ENCODE data around the gene SLC32A1. TPM values are rescaled to one million over a fixed set of nuclear protein-coding genes. Genes with fewer than 3 reads are reported as not detected.

Gene SLC32A1
- total RNA-seq, 1 donor from 2014 or later = not detected

DNA sequence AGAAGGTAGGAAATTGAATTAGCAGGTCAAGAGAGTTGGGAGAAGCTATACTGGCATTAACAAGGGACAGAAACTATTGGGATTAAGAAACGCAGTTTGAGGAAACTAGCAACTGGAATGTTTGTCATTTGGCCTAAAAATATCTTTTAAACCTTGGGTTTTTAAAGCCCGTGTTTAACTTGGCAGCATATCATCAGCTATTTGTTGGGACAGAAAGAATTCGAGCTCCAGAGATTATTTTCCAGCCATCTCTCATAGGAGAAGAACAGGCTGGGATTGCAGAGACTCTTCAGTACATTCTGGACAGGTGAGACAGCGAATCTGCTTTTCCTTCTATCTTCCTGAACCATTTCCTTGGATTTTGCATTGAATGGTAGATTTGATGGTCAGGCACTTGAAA lies 41.8 kb downstream of the SLC32A1 start:
- Mint-ChIP-seq H3K27me3 (ENCODE audit: low read depth) (no peaks in the 10 kb centered on the region), H3K36me3 (peaks cover 33% of the 10 kb centered on the region), H3K9me3 (no peaks in the 10 kb centered on the region), H3K4me3 (no peak overlapping the region), H3K4me1 (no peaks in the 10 kb centered on the region), H3K27ac (no peak overlapping the region)
- TF ChIP-seq, protein P1, sequence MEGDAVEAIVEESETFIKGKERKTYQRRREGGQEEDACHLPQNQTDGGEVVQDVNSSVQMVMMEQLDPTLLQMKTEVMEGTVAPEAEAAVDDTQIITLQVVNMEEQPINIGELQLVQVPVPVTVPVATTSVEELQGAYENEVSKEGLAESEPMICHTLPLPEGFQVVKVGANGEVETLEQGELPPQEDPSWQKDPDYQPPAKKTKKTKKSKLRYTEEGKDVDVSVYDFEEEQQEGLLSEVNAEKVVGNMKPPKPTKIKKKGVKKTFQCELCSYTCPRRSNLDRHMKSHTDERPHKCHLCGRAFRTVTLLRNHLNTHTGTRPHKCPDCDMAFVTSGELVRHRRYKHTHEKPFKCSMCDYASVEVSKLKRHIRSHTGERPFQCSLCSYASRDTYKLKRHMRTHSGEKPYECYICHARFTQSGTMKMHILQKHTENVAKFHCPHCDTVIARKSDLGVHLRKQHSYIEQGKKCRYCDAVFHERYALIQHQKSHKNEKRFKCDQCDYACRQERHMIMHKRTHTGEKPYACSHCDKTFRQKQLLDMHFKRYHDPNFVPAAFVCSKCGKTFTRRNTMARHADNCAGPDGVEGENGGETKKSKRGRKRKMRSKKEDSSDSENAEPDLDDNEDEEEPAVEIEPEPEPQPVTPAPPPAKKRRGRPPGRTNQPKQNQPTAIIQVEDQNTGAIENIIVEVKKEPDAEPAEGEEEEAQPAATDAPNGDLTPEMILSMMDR (IDR thresholded peaks at IDR 0.05; ENCODE audit: unreplicated experiment) = no peak
- DNase-seq (ENCODE audit: low spot score in 2 of 2, unreplicated experiment in 2 of 2) = no peak

DNA sequence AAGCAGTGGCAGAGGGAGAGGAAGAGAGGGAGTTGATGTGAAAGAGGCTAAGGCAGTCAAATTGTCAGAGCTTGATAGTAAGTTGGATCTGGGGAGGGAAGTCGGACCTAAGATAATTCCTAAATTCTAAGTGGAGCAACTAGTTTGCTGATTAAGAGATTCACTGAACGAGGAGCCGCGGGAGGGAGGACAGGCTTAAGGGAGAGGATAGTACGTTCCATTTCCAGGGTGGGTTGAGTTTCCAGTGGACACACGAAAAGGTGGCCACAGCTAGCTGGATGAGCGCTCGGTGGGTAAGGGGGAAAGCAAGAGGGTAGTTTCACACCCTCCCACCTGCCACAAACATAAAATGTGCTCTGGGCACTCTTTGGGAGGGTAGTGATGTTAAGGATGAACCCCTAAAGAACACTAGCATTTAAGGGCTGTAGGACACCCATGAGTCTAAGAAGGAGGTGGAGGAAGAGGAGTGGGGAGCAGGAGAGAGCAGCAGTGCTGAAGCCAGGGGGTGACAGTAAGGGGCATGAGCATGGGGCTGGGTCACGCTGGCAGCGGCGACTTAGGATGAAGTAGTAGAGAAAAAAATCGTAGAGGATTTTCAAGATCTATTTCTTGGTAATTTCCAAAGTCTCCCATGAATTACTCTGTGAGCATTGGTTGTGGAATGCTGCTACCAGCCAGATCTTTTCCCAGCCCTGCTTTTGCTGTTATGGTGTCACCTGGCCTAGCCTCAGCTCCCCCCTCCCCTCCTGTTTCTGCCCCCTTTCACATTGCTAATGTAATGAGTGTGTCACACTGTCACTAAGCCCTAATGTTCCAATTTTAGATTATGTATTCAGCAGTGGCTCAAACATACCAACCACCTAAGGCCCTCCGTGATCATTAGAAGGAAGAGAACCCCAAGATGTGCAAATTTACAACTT lies 45.4 kb downstream of the SLC32A1 start:
- H3K4me1 Mint-ChIP-seq = no peaks in the 10 kb centered on the region
- H3K4me3 Mint-ChIP-seq = no peak overlapping the region
- no peak for DNase-seq (ENCODE audit: low spot score in 2 of 2, unreplicated experiment in 2 of 2)
- H3K36me3 Mint-ChIP-seq = peaks cover 55% of the 10 kb centered on the region
- H3K27ac Mint-ChIP-seq = no peak overlapping the region
- TF ChIP-seq, protein P1 (IDR thresholded peaks at IDR 0.05; ENCODE audit: unreplicated experiment) = no peak
- H3K27me3 Mint-ChIP-seq (ENCODE audit: low read depth) = no peaks in the 10 kb centered on the region
- peaks cover 16% of the 10 kb centered on the region for H3K9me3 Mint-ChIP-seq

DNA sequence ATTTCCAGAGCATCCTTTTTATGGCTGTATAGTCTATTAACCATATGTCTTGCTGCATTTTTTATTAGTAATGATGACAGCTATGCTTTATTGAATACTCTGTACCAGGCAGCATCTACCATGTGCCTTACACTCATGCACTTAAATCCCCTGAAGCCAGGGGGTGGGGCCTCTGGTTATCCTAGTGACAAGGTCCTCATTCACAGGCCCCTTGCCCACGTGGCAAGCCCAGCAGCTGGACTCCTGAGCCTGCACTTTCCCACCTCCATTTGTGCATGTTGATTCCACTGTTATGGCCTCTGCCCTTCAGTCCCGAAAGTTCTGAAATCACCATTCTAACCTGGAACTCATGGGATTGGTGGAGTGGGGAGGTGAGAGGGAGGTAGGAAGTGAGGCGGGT lies 46.3 kb downstream of the SLC32A1 start:
- peaks cover 56% of the 10 kb centered on the region for H3K36me3 Mint-ChIP-seq
- peaks cover 18% of the 10 kb centered on the region for H3K9me3 Mint-ChIP-seq
- DNase-seq (ENCODE audit: low spot score in 2 of 2, unreplicated experiment in 2 of 2) = no peak
- TF ChIP-seq, protein P1 (IDR thresholded peaks at IDR 0.05; ENCODE audit: unreplicated experiment) = no peak
- no peaks in the 10 kb centered on the region for H3K4me1 Mint-ChIP-seq
- no peak overlapping the region for H3K4me3 Mint-ChIP-seq
- no peaks in the 10 kb centered on the region for H3K27me3 Mint-ChIP-seq (ENCODE audit: low read depth)
- no peak overlapping the region for H3K27ac Mint-ChIP-seq

DNA sequence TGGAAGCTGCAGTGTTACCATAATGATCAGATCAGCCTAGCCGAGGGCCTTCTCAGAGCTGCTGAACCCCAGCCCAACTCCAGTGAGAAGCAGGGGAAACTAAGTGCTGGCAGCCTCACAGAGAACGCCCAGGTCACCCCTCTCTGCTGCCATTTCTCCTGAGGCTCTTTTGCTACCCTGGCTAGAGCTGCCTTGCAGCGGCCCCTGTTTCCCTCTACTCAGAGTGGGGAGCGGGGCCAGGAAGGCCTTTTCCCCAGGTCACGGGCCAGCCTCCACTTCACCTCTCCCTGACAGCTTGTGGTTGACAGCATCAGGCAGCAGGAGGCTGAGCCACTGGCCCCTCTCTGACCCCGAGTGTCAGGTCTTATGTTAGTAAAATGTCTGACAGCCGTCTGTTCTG lies 46.7 kb downstream of the SLC32A1 start:
- H3K4me3 Mint-ChIP-seq = no peak overlapping the region
- DNase-seq (ENCODE audit: low spot score in 2 of 2, unreplicated experiment in 2 of 2) = no peak
- H3K27me3 Mint-ChIP-seq (ENCODE audit: low read depth) = no peaks in the 10 kb centered on the region
- peaks cover 18% of the 10 kb centered on the region for H3K9me3 Mint-ChIP-seq
- H3K27ac Mint-ChIP-seq = no peak overlapping the region
- H3K4me1 Mint-ChIP-seq = no peaks in the 10 kb centered on the region
- TF ChIP-seq, protein P1 (IDR thresholded peaks at IDR 0.05; ENCODE audit: unreplicated experiment) = no peak
- peaks cover 52% of the 10 kb centered on the region for H3K36me3 Mint-ChIP-seq

DNA sequence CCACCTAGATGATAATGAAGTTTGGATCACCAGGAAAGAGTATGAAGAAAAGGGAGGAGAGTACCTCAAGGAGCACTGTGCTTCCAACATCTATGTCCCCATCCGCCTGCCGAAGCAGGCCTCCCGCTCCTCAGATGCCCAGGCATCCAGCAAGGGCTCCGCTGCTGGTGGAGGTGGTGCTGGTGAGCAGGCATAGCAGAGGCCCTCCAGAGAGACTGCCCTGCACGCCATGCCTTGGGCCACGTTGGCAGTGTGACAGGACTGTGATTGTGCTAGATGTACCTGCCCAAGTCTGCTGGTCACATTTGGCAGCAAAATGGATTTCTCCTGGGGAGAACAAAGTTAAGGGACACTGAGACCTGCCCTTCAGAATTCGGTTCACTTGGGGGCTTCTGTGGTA lies 47.3 kb downstream of the SLC32A1 start:
- TF ChIP-seq, protein P1 (IDR thresholded peaks at IDR 0.05; ENCODE audit: unreplicated experiment) = no peak
- no peak for DNase-seq (ENCODE audit: low spot score in 2 of 2, unreplicated experiment in 2 of 2)
- H3K27ac Mint-ChIP-seq = no peak overlapping the region
- H3K4me1 Mint-ChIP-seq = no peaks in the 10 kb centered on the region
- no peak overlapping the region for H3K4me3 Mint-ChIP-seq
- H3K36me3 Mint-ChIP-seq = peaks cover 53% of the 10 kb centered on the region
- H3K27me3 Mint-ChIP-seq (ENCODE audit: low read depth) = no peaks in the 10 kb centered on the region
- H3K9me3 Mint-ChIP-seq = peaks cover 18% of the 10 kb centered on the region
